Immature natural killer cell (primary cell): ENCODE measurements around the gene NFS1. TPM values are rescaled to one million over a fixed set of nuclear protein-coding genes. Genes with fewer than 3 reads are reported as not detected.

Experiments
- DNase-seq, 3 donors: peaks; one replicate each; pipeline ENCODE4 v3.0.0; 2022; ENCODE audit warnings: mixed read lengths in 1 of 3
- H3K27ac Mint-ChIP-seq, 6 donors: one replicate each; pipeline ENCODE4 v1.8.0; 2020; ENCODE audit warnings: mixed read lengths in 6 of 6, mild to moderate bottlenecking in 5 of 6, inconsistent platforms in 4 of 6, moderate library complexity in 3 of 6
- H3K27me3 Mint-ChIP-seq, 3 donors: one replicate each; pipeline ENCODE4 v1.8.0; 2020 to 2021; ENCODE audit warnings: low read depth in 3 of 3, mild to moderate bottlenecking in 3 of 3, mixed read lengths in 3 of 3, moderate library complexity in 3 of 3, inconsistent platforms in 1 of 3
- H3K36me3 Mint-ChIP-seq, 3 donors: one replicate each; pipeline ENCODE4 v1.8.0; 2020; ENCODE audit warnings: mixed read lengths in 3 of 3, inconsistent platforms in 2 of 3, mild to moderate bottlenecking in 2 of 3
- H3K4me1 Mint-ChIP-seq, 2 donors: one replicate each; pipeline ENCODE4 v1.8.0; 2020; ENCODE audit warnings: inconsistent platforms in 2 of 2, mild to moderate bottlenecking in 2 of 2, mixed read lengths in 2 of 2, moderate library complexity in 1 of 2
- H3K4me3 Mint-ChIP-seq, 5 donors: one replicate each; pipeline ENCODE4 v1.8.0; 2020; ENCODE audit warnings: mild to moderate bottlenecking in 5 of 5, mixed read lengths in 5 of 5, inconsistent platforms in 3 of 5, moderate library complexity in 3 of 5
- H3K9me3 Mint-ChIP-seq, 6 donors: one replicate each; pipeline ENCODE4 v1.8.0; 2020; ENCODE audit warnings: mild to moderate bottlenecking in 6 of 6, mixed read lengths in 6 of 6, inconsistent platforms in 4 of 6, moderate library complexity in 3 of 6
- polyA plus RNA-seq, 3 donors: library from polyadenylated mRNA; unstranded; fragments of 300-500 nt; fragmentation: Illumina TruSeq; gene quantifications; one replicate each; pipeline ENCODE4 v1.2.3, GENCODE V29; 2021

NFS1 gene
- polyA plus RNA-seq, 3 donors from 2014 or later: 8.1 to 21.3 (median 20.0) TPM

- H3K4me1 Mint-ChIP-seq: peaks cover 11 to 12% of the 10 kb centered on the region in 2 donors
- H3K27me3 Mint-ChIP-seq: peaks cover 0 to 2% (median 0%) of the 10 kb centered on the region in 3 donors
- H3K36me3 Mint-ChIP-seq: peaks cover 17 to 47% (median 22%) of the 10 kb centered on the region in 3 donors
- H3K9me3 Mint-ChIP-seq: no peaks in the 10 kb centered on the region
- H3K27ac Mint-ChIP-seq: peak overlapping the region in 5 of 6 donors; percentile 7 to 47 (median 33)
- DNase-seq: no peak
- no peak overlapping the region for H3K4me3 Mint-ChIP-seq
Measured at GRCh38 chr20:35629427-35630145, 69.6 kb downstream of the NFS1 start.

GRCh38 chr20:35627121-35627520, 72.0 kb downstream of the NFS1 start:
- Mint-ChIP-seq H3K27me3 (peaks cover 0 to 2% (median 0%) of the 10 kb centered on the region in 3 donors), H3K36me3 (peaks cover 17 to 37% (median 19%) of the 10 kb centered on the region in 3 donors), H3K27ac (peak overlapping the region in 1 of 6 donors; percentile 57), H3K4me3 (no peak overlapping the region), H3K9me3 (no peaks in the 10 kb centered on the region), H3K4me1 (peaks cover 0 to 1% of the 10 kb centered on the region in 2 donors)
- no peak for DNase-seq

DNA sequence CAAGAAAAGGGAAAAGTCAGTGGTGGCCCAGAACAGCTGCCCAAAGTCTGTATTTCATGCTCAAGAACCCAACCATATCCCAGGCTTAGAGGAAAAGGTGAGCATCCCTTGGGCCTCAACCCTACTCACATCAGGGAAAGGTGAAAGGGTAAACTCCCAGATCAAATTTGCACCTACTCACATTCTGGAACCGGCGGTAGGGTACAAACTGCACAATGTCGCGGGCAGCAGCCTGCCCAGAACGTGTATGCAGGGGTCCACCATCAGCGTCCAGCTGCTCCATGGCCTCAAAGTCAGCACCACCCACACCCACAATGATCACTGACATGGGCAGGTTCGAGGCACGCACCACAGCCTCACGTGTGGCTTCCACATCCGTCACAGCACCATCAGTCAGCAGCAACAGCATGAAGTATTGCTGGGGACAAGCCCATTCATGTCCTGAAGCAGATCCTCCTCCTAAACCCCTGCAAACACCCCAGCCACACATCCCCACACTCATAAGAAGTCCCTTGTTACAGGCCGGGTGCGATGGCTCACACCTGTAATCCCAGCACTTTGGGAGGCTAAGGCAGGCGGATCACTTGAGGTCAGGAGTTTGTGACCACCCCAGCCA, 72.7 kb downstream of the NFS1 start:
- Mint-ChIP-seq H3K27ac (peak overlapping the region in 1 of 6 donors; percentile 69), H3K4me1 (no peaks in the 10 kb centered on the region), H3K4me3 (no peak overlapping the region), H3K27me3 (peaks cover 0 to 2% (median 0%) of the 10 kb centered on the region in 3 donors), H3K9me3 (no peaks in the 10 kb centered on the region), H3K36me3 (peaks cover 17 to 34% (median 19%) of the 10 kb centered on the region in 3 donors)
- no peak for DNase-seq

DNA sequence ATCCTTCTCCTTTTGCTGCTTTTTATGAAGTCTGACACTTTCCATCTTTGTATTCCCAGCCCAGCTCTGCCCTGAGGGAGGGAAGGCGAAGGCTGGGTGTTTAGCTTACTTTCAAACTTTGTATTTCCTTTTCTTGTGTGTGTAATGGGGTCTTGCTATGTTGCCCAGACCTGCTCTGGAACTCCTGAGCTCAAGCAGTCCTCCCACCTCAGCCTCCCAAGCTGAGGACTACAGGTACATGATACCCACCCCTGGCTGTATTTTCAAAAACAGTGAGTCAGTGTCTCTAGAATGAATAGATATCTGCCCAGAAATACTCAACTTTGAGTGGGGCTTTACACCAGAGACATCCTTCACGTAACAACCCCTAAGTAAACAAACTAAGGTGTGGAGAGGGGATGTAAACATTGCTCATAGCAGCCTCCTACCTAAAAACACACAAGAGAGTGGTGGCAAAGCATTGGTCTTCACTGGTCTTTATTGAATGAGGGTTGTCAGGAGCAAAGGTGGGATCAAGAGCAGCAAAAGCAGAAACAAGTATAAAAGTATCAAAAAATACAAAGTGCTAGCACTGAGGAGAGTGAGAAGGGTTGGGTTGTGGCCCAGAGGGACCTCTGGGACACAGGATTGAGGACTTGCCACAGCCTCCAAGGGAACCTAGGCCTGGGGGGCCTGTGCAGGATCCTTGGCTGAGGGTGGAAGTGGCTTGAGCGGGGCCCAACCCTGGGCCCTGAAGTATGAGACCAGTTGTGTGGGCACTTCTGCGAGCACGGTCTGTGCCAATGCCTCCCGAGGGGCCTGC, 73.4 kb downstream of the NFS1 start:
- no peaks in the 10 kb centered on the region for H3K9me3 Mint-ChIP-seq
- peak overlapping the region in 5 of 6 donors; percentile 25 to 75 (median 45) for H3K27ac Mint-ChIP-seq
- H3K4me3 Mint-ChIP-seq: no peak overlapping the region
- no peaks in the 10 kb centered on the region for H3K4me1 Mint-ChIP-seq
- H3K27me3 Mint-ChIP-seq: peaks cover 0 to 2% (median 0%) of the 10 kb centered on the region in 3 donors
- DNase-seq: no peak
- H3K36me3 Mint-ChIP-seq: peaks cover 17 to 28% (median 19%) of the 10 kb centered on the region in 3 donors

DNA sequence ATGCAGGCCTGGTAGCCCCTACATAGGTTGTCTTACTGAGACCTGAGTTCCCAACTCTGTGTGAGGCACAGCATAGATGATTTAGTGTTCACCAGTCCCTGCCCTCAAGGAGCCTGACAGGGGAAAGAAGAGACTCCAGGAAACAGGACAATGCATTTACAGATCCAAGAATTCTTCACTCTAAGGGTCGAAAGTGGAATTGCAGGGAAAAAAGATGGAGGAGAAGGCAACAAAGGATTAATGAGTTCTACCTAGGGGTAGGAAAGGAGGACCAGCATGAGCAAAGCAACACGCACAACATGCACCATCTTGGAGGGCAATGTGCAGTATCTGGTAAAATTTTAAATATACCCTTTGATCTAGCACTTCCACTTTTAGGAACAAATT, 77.6 kb downstream of the NFS1 start:
- Mint-ChIP-seq H3K27ac (peak overlapping the region in 4 of 6 donors; percentile 2 to 53 (median 36)), H3K4me1 (peaks cover 31 to 32% of the 10 kb centered on the region in 2 donors), H3K36me3 (peaks cover 7 to 13% (median 9%) of the 10 kb centered on the region in 3 donors), H3K4me3 (no peak overlapping the region), H3K27me3 (peaks cover 7 to 13% (median 10%) of the 10 kb centered on the region in 3 donors), H3K9me3 (no peaks in the 10 kb centered on the region)
- no peak for DNase-seq

DNA sequence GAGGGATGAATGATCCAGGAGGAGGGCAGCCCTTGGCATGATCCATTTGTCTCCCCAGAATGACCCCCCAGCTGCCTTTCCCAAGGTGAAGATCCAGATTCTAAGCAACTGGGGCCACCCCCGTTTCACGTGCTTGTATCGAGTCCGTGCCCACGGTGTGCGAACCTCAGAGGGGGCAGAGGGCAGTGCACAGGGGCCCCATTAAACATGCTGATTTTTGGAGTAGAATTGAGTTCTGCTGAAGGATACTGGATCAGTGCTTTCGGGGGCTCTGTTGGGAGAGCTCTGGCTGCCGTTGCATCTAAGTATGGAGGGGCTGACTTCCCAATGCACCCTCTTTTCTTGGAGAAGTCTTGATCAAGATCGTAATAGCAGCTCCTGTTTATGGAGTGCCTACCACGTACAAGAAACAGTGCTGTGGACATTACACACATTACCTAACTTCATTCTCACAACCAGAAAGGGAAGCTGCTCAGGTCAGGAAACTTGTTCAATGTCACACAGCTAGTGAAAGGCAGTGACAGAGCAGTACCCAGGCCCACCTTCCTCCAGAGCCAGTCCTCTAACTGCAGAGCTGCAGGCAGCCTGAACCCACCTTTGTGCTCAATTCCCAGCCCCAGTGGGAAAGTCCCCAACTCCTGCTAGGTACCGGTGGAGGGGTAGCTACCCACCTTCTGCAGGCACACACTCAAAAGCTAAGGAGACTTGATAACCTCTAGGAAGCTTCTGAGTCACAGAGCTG, 78.2 kb downstream of the NFS1 start:
- Mint-ChIP-seq H3K36me3 (peaks cover 6 to 9% (median 8%) of the 10 kb centered on the region in 3 donors), H3K27ac (peak overlapping the region in 3 of 6 donors; percentile 28 to 99 (median 29)), H3K9me3 (no peaks in the 10 kb centered on the region), H3K27me3 (peaks cover 12 to 18% (median 14%) of the 10 kb centered on the region in 3 donors), H3K4me3 (no peak overlapping the region), H3K4me1 (peaks cover 34 to 37% of the 10 kb centered on the region in 2 donors)
- DNase-seq: no peak

DNA sequence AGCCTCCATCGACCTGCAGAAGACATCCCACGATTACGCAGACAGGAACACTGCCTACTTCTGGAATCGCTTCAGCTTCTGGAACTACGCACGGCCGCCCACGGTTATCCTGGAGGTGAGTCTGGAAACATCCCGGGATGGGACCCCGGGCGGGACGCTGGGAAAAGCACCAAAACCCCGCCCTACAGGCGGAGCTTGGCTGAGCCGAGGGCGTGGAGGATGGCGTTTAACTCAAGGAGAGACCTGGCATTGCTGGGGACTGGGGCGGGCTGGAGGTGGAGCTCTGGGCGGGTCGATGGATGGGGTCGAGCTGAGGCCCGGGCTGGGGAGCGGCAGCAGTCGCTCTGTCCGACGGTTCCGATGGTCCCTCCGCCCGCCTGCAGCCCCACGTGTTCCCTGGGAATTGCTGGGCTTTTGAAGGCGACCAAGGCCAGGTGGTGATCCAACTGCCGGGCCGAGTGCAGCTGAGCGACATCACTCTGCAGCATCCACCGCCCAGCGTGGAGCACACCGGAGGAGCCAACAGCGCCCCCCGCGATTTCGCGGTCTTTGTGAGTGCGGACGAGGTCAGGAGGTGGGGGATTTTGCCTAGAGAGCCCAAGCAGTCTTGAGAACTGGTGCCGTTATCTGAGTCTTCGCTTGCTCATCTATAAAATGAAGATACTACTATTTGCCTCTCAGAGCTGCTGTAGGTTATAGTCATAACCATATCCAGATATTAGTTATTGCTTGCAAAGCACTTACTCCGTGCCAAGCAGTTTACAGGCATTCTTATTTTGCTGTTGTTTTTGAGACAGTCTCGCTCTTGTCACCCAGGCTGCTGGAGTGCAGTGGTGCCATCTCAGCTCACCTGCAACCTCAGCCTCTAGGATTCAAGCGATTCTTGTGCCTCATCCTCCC, 79.7 kb downstream of the NFS1 start:
- Mint-ChIP-seq H3K4me1 (peaks cover 40 to 43% of the 10 kb centered on the region in 2 donors), H3K36me3 (no peaks in the 10 kb centered on the region), H3K27ac (peak overlapping the region; percentile 48 to 99 (median 82)), H3K4me3 (peak overlapping the region; percentile 87 to 94 (median 90)), H3K9me3 (no peaks in the 10 kb centered on the region), H3K27me3 (peaks cover 19 to 30% (median 22%) of the 10 kb centered on the region in 3 donors)
- peak; percentile 72 to 75 (median 74) for DNase-seq

- Mint-ChIP-seq H3K27ac (peak overlapping the region; percentile 60 to 100 (median 91)), H3K9me3 (no peaks in the 10 kb centered on the region), H3K36me3 (no peaks in the 10 kb centered on the region), H3K27me3 (peaks cover 25 to 37% (median 29%) of the 10 kb centered on the region in 3 donors), H3K4me1 (peaks cover 42 to 49% of the 10 kb centered on the region in 2 donors), H3K4me3 (peak overlapping the region; percentile 87 to 94 (median 90))
- peak; percentile 17 to 28 (median 27) for DNase-seq
Measured at GRCh38 chr20:35618263-35619131, 80.7 kb downstream of the NFS1 start.

Other genes starting within 250 kb of the NFS1 start
- 10 to 100 TPM in 1 of 3 donors, 1 to 10 TPM in 2; 2.5 to 22.4 (median 4.4) TPM for gene CEP250, start 243.8 kb downstream of the NFS1 start, polyA plus RNA-seq
- not detected for gene C20orf173, start 169.7 kb downstream of the NFS1 start, polyA plus RNA-seq
- 100 to 1,000 TPM; 102 to 169 (median 138) TPM for gene ERGIC3, start 157.3 kb downstream of the NFS1 start, polyA plus RNA-seq
- under 1 TPM in 2 of 3 donors, not detected in 1; 0.56 to 0.89 TPM for gene SPAG4, start 83.5 kb downstream of the NFS1 start, polyA plus RNA-seq
- 100 to 1,000 TPM; 445 to 490 (median 454) TPM for gene CPNE1, start 34.5 kb downstream of the NFS1 start, polyA plus RNA-seq
- 10 to 100 TPM; 14.7 to 32.9 (median 18.7) TPM for gene RBM12, start 34.5 kb downstream of the NFS1 start, polyA plus RNA-seq
- 100 to 1,000 TPM; 298 to 612 (median 340) TPM for gene ROMO1, start 53 bp upstream of the NFS1 start, polyA plus RNA-seq
- 100 to 1,000 TPM; 120 to 203 (median 142) TPM for gene RBM39, start 42.9 kb upstream of the NFS1 start, polyA plus RNA-seq
- gene PHF20, start 72.7 kb upstream of the NFS1 start, polyA plus RNA-seq: 100 to 1,000 TPM in 2 of 3 donors, 10 to 100 TPM in 1; 92.6 to 140 (median 112) TPM